HG02588 (cell line): ENCODE measurements around the gene BAZ1B.
A peak's percentile ranks its signal among the peaks of the same experiment; 100 is the strongest.
"Not testable (repeated sequence)": the region's sequence is repeated elsewhere in the genome, so short reads cannot be mapped to it uniquely, and the experiment has no call there.

ENCODE experiments used
- ATAC-seq: cut with Tn5 transposase; IDR thresholded peaks from one replicate; pipeline ENCODE4 v1.9.1; 2021; ENCODE audit warnings: mild to moderate bottlenecking, moderate library complexity; ENCODE audit not compliant: unreplicated experiment

Gene BAZ1B, protein sequence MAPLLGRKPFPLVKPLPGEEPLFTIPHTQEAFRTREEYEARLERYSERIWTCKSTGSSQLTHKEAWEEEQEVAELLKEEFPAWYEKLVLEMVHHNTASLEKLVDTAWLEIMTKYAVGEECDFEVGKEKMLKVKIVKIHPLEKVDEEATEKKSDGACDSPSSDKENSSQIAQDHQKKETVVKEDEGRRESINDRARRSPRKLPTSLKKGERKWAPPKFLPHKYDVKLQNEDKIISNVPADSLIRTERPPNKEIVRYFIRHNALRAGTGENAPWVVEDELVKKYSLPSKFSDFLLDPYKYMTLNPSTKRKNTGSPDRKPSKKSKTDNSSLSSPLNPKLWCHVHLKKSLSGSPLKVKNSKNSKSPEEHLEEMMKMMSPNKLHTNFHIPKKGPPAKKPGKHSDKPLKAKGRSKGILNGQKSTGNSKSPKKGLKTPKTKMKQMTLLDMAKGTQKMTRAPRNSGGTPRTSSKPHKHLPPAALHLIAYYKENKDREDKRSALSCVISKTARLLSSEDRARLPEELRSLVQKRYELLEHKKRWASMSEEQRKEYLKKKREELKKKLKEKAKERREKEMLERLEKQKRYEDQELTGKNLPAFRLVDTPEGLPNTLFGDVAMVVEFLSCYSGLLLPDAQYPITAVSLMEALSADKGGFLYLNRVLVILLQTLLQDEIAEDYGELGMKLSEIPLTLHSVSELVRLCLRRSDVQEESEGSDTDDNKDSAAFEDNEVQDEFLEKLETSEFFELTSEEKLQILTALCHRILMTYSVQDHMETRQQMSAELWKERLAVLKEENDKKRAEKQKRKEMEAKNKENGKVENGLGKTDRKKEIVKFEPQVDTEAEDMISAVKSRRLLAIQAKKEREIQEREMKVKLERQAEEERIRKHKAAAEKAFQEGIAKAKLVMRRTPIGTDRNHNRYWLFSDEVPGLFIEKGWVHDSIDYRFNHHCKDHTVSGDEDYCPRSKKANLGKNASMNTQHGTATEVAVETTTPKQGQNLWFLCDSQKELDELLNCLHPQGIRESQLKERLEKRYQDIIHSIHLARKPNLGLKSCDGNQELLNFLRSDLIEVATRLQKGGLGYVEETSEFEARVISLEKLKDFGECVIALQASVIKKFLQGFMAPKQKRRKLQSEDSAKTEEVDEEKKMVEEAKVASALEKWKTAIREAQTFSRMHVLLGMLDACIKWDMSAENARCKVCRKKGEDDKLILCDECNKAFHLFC (N-terminal part only)

DNA sequence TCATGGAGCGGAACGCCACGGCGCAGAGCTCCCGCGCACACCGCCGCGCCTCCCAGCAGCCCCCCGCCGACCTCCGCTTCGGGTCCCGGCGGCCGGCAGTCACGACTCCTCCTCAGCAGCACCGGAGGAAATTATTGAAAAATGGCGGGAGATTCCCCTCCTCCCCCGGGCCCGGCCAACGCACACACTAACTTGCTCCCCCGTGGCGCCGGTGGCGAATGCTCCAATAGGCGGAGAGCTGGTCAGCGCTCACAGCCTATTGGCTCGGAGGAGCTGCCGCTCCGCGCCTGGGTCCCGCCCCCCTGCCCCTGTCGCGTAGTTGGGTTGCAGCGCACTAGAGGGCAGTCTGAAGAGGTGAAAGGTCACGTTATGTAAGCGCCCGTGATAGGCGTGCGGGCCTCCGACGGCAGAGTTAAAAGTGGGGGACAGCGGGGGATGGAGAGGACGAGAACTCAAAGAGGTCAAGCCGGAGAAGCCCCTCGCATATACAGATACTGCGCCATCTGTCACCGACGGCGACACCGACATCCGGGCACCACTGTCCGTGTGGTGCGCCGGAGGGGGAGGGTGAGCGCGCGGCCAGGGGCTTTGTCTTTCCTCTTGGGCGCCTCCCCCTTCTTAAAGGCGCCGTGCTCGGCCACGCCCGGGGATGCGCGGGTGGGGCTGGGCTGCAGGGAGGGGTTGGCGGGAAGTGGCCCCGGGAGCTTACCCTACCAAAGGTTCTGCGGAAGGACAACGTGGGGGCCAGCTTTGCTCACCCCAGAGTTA is at the start of gene BAZ1B:
Gene BAZ1B, minus strand, starts transcription at position 189 of the 768 bp plus-strand sequence. CDS start 360 bp downstream, outside the sequence.
- peak; percentile 82 for ATAC-seq

DNA sequence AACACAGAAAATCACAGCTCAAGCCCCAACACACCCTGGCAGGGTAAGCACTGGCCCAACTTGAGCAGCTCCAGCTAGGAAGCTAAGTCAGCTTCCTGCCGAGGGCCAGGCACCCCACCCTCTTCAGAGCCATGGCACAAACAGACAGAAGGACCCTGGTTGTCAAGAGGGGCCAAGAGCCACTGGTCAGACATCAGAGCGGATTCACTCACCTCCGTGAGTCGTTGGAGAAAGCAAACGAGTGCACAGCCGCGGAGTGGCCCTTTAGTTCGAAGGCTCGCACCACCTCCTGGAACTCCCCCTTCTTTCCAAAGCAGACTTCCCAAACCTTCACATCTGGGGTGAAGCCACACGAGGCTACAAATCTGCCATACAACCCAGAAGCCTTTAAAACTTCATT is 48.9 kb upstream of the BAZ1B start:
- no peak for ATAC-seq

DNA sequence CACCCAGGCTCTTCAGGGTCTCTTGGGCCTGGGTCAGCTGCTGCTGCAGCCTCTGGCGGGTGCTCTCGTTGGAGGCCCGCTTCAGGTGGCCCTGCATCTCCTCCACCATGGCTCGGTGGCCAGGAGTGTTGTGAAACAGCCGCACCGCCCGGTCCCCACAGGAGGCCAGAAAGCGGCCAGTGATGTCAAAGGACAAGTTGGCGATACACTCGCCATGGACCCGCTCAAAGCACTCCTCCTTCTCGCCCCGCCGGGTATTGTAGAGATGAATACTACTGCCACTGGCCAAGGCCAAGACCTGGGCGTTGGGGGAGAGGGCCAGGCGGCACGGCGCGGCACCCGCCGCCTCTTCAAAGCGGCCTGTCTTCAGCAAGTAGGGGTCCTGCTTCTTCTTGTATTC is 48.4 kb upstream of the BAZ1B start:
- no peak for ATAC-seq

DNA sequence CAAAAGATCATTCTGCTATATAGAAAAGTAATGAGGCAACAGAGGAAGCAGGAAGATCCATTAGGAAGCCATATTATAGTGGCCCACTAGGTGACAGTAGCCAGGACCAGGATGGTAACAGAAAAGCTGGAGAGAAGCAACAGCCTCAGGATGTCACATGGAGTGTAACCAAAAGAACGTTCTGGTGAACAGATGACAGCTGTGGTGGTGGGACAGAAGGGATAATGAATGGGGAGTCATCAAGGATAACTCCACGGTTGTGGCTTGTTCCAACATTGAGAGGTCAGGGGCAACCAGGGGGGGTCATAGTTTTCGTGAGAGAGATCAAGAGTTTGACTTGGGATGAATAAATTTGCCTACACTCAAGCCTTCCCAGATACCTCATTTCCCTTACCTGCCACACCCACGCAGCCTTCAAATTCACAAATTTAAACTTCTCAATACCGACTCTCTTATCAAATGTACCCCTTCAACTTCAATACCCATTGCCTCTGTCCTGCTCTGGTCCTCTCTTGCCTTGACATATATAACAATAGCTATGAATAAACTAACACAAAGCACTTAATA is 47.0 kb upstream of the BAZ1B start:
- ATAC-seq, result no peak

DNA sequence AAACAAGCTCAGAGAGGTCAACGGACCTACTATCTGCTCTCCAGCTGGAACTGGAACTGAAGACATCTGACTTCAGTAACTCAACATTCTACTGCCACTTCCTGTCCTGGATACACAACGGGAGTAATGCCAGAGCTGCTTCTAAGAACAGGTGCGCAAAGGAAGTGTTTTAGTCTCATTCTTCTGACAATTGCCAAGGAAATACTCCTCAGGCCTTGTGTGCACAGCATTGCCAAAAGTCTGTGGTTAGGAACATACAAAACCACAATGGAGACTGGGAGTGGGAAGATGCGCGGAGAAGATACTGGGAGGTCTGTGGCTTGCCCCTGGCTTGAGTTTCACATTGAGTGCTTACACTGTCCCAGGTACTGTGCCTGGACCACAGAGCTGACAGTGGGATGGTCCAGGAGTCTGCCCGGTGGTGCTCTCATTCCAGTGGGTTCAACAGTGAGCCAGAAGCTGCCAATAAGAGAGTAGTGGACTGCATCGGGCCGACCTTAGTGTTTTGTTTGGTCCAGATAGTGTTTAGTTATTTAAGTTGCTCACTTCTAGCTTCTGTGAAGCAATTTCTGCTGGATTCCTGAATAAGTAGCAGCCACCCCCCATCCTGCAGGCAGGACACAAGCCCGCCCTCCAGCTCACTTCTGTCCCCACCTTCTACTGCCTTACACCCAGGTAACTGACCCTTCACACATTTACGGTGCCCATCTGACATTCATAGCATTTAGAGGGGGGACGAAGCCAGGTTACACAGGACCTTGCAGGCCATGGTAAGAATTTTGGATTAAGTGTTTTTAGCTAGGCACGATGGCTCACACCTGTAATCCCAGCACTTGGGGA is 46.0 kb upstream of the BAZ1B start:
- ATAC-seq, result no peak

DNA sequence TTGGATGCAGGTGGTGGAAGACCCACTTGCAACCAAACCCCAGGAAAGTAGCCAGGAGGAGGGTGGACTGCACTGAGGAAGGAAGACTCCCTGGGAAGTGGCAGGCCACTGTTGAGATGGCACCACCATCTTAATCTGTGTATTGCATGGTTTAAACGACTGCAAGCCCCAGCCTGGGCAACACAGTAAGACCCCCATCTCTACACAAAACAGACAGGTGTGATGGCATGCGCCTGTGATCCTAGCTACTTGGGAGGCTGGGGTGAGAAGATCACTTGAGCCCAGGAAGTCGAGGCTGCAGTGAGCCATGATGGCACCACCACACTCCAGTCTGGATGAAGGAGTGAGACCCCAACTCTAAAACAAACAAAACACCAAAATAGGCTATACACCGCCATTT is 45.0 kb upstream of the BAZ1B start:
- ATAC-seq, result no peak

DNA sequence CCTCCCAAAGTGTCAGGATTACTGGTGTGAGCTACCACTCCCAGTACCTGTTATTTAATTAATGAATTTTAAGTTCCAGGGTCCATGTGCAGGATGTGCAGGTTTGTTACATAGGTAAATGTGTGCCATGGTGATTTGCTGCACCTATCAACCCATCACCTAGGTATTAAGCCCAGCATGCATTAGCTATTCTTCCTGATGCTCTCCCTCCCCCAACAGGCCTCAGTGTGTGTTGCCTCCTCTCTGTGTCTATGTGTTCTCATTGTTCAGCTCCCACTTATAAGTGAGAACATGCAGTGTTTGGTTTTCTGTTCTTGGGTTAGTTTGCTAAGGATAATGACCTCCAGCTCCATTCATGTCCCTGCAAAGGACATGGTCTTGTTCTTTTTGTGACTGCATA is 44.3 kb upstream of the BAZ1B start:
- not testable (repeated sequence) for ATAC-seq

DNA sequence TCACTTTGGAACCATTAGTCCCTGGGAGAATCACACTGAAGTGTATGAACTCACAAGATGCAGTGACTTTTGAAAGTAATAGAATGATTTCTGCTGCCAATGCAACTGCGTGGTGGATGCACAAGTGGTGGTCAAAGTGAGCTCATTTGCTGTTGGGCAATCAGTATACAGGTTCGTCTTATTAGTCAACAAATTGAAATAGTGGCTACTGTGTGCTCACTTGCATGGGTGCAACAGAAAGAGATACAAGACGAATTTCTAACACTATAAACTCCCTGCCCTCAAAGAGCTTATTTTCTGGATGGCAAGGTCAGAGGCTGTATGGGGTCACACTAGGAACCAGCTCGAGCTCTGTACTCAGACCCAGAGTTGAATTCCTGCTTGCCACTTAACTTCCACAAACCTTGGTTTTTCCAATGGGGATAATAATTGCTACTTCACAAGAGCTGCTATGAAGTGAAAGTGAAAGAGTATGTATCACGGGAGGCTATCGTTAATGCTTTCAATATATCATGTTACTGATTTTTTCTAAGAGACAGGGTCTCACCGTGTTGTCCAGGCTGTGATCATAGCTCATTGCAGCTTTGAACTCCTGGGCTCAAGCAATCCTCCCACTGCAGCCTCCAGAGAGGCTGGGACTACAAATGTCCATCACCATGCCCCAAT is 43.7 kb upstream of the BAZ1B start:
- no peak for ATAC-seq

DNA sequence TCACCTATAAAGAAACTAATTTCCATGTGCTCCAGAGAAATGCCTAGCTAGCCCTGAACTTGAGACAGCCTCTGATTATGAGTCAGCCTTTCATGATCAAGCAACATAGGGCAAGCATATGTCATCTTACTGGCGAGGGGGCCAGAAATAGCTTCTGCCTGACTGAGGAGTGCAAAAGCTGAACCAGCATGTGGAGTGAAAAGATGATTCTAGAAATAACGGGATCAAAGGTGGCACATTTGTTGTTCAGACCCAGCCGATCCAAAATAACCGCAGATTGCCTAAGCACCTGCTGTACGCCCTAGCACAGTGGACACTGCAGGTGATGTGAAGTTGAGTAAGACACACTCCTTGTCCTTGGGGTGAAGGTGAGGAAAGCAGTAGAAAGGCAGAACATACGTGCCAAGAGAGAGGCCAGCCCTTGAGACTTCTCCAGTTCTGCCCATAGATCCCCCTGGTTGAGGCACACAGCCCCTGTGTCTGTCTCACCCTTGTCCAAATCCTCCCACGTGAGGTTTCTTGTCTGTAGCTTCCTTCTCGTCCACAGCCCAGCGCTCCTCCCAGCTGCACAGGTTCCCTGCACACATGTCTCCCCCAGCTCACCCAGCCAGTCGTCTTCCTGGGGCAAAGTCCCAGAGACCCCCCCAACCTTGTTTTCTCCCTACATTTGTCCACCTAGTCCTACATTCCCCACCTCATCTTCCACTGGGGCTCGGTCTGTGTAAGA is 38.2 kb upstream of the BAZ1B start:
- ATAC-seq, result no peak

DNA sequence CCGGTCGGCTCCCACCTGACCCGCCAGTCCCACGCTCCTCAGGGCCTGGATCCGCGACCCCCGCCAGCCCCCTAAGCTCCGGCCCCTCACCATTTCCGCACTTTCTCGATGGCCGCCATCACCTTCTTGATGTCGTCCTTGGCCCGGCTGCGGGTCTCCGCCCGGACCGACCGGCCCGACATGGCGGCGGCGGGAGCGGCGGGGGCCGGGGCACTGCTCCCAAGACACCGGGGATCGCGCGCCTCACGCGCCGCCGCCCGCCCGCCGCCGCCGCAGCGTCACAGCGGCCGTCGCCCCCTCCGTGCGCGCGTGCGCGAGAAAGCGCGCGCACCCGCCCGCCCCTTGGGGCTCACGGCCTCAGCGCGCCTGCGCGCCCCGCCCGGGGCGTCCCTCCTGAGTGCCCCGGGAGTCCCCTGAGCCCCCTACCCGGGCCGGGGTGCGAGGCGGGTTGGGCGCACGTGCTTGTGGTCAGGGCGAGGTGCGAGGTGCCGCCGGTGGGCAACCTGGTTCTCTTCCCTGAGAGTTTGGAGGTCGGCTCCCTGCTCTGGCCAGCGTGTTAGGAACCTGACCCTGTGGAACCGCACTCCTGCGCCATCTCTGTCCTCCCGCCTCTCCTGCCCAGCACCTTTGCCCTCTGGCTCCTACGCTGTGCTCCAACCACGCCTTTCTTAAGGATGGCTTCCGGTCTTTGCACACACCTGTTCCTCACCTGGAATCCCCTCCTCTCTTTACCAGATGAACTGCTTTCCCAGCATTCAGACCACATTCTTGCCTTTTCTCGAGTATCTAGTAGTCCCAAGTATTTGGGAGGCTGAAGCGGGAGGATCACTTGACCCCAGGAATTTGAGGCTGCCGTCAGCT is 35.5 kb upstream of the BAZ1B start, which contains the start of gene BCL7B:
Gene BCL7B, minus strand, starts transcription at position 294 of the 861 bp plus-strand sequence. Its CDS starts 112 bp downstream, at position 182.
- ATAC-seq, result peak; percentile 55

DNA sequence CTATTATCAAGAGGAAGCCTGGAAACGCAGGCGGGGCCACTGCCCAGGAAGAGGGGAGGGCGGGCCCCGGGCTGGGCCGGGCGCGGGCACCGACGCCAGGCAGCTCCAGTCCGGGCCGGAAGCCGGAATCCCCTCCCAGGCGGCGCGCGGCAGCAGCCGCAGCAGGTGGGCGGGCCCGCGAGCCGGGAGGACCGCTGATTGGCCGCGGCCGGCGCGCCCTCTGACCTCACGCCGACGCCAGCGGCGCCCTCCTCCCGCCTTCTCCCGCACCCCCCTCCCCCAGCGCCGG is 35.0 kb upstream of the BAZ1B start:
- ATAC-seq, result peak; percentile 87

DNA sequence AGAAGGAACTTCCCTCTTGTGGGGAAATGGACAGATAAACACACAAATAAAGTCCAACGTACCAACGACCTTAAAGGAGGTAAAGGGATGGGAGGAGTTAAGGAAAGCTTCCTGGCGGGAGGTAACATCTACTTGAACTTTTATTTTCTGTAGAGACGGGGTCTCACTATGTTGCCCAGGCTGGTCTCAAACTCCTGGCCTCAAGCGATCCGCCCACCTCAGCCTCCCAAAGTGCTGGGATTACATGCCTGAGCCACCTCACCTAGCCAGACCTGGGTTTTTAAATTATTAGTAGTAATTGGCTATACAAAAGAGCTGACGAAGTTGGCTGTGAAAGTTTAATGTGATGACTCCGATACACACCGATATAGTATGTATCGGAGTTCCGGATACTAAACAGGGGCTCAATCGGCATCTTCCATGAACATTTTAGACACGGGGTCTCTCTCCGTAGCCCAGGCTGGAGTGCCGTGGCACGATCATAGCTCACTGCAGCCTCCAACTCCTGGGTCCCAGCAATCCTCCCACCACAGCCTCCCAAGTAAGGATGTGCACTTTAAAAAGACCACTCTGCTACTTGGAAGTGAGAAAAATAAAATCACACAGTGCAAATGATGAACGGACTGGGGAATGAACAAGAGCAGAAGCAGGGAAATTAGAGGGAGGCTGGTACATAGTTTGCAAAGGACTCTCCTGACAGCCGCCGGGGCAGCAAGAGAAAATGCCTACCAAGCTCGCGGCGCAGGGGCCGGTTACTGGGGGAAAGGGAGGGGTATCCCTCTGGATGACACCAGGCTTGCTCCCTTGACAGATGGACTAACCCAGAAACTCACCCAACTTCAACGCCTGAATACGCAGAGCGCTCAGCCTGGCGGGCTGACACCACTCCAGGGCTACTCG is 34.4 kb upstream of the BAZ1B start:
- ATAC-seq, result no peak

DNA sequence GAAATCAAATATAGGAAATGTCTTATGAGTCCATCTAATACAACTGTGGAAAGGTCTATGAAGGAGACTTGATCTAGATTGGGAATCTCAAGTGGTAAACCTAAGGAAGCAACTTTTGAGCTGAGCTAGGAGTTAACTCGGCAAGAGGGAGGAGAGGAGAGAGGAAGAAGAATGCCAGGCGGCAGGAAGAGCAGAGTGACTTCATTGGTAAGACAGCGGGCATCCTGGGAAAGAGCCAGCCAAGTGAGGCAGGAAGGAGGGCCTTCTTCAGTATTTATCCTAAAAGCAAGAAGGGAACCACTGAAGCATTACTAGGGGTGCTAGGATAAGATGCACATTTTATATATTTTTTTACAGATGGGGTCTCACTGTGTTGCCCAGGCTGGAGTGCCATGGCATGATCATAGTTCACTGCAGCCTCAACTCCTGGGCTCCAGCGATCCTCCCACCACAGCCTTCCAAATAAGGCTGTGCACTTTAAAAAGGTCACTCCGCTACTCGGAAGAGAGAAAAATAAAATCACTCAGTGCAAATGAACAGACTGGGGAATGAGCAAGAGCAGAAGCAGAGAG is 33.4 kb upstream of the BAZ1B start:
- no peak for ATAC-seq

DNA sequence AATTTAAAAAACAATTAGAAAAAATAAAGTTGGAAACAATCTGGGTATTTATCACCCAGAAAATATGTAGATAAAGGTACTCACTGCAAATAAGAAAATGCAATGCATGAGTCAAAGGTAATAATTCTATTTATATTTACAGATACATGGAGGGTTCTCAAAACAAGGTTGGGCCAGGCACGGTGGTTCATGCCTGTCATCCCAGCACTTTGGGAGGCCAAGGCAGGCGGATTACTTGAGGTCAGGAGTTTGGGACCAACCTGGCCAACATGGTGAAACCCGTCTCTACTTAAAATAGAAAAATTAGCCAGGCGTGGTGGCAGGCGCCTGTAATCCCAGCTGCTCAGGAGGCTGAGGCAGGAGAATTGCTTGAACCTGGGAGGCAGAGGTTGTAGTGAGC is 28.0 kb upstream of the BAZ1B start:
- ATAC-seq, result not testable (repeated sequence)

DNA sequence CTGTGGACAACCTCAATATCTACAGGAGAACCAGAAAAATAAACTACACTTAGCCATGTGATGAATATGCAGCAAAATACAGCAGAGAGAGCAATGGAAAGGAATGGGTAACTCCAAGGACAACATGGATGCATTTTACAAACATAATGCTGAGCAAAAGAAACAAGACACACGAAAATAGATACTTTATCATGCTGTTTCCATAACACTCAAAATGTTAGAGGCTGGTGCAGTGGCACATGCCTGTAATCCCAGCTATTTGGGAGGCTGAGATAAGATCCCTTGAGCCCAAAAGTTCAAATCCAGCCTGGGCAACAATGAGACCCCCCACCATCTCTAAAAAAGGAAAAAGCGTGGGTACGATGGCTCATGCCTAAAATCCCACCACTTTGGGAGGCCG is 27.1 kb upstream of the BAZ1B start:
- ATAC-seq, result no peak

DNA sequence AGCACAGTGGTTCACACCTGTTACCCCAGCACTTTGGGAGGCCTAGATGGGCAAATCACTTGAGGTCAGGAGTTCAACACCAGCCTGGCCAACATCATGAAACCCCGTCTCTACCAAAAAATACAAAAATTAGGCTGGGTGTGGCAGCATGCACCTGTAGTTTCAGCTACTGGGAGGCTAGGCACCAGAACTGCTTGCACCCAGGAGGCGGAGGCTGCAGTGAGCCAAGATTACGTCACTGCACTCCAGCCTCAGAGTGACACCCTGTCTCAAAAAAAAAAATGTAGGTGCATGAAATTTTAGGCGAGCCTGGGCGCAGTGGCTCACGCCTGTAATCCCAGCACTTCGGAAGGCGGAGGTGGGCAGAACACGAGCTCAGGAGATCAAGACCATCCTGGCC is 25.7 kb upstream of the BAZ1B start:
- no peak for ATAC-seq
